Anterior cingulate cortex (tissue), 58 donors: ENCODE results near the gene ZBTB40.
A peak's percentile ranks its signal among the peaks of the same experiment; 100 is the strongest.

Source experiments
- DNase-seq, 58 donors: peaks; one replicate each; lab custom pipeline; 2025; lab: John Stamatoyannopoulos, UW

Gene ZBTB40

DNA sequence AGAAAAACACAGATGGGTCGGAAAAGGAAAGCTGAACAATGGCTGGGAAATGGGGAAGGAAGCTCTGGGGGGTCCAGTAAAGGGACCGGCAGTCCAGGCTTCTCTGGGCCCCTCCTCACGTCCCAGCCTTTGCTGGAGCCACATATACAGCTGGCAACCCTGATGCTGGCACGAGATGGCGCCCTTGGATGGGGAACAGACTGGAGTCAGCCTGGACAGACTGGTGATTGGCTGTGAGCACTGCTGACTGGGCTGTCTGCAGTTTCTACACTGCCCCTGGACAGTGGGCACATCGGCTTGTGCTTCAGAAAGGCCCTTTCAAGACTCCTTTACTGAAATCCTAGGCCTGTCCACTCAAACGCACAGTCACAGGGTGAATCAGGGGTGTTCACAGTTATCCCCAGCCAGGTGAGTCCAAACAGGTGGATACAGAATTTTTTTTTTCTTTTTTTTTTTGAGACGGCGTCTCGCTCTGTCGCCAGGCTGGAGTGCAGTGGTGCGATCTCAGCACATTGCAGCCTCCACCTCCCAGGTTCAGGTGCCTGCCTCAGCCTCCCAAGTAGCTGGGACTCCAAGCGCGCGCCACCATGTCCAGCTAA lies 31.1 kb upstream of the ZBTB40 start:
- DNase-seq = peak in 57 of 58 donors; percentile 13 to 91 (median 67)

- DNase-seq = no peak
Observed at GRCh38 chr1:22426781-22427180, 24.9 kb upstream of the ZBTB40 start.

- DNase-seq = peak in 1 of 58 donors; percentile 6
Observed at GRCh38 chr1:22428672-22429071, 23.0 kb upstream of the ZBTB40 start.

- DNase-seq = no peak
Observed at GRCh38 chr1:22431965-22432364, 19.7 kb upstream of the ZBTB40 start.

DNA sequence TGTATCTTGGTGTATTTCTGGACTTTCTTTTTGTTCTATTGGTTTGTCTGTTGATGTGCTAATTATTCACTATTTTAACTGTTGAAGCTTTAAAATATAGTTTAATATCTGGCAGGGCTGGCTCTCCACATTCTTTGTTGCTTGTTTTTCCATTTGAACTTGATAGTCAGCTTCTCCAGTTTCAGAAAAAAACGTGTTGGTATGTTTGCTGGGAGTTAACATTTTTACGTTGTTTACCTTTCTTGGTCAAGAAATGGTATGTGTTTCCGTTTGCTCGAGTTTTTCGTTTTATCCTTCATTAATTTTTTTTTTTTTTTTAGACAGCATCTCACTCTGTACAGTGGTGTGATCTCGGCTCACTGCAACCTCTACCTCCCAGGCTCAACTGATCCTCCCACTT lies 16.9 kb upstream of the ZBTB40 start:
- DNase-seq = no peak

DNA sequence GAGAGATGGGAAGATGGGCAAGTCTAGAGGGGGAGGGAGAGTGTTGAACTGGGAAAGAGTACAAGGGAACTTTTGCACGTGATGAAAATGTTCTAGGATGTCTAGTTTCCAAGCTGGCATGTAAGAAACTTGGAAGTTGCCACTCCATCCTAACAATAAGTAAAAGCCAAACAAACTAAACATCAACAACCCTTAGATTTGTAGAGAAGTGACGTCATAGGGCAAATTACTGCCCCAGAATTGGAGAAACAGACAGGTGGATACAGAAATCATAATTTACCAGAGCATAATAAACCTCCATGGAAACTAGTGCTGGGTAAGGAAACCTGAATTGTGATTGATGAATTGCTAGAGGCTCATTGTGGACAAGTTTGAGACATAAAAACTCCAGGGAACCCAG lies 14.7 kb upstream of the ZBTB40 start:
- DNase-seq = no peak

GRCh38 chr1:22437573-22437972 lies 14.1 kb upstream of the ZBTB40 start:
- no peak for DNase-seq

DNA sequence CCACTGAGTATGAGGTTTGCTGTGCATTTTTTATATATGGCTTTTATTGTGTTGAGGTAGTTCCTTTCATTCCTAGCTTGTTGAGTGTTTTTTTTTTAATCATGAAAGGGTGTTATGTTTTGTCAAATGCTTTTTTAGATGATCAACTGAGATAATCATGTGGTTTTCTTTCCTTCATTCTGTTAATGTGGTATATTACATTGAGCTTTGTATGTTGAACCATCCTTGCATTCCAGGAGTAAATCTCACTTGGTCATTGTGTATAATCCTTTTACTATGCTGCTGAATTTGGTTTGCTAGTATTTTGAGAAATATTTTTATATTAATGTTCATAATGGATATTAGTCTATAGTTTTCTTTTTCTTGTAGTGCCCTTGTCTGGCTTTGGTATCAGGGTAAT lies 11.1 kb upstream of the ZBTB40 start:
- no peak for DNase-seq

DNA sequence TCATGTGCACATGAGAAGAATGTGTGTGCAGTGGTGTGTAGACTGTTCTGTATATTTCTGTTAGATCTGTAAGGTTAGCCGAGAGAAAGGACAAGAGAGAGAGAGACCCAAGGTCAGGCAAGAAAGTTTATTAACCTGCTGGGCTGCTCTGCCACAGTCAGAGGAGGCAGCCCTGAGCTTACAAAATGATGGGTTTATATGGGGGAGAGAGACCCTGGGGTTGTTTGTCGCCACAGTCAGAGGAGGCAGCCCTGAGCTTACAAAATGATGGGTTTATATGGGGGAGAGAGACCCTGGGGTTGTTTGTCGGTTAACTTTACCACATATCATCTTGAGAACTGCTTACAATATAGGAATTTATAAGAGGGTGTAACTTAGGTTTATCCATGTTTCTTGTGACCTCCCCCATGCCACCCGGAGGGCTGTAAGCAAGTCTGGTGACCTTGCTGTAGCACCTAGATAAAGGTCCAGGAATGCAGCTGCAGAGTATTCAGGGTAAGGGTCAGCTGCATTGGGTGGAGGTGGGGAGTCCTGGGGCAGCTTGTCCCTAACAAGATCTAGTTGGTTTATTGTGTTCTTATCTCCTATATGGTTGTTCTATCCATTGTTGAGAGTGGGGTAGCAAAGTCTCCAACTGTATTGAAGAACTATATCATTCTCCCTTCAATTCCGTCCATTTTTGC lies 9.3 kb upstream of the ZBTB40 start:
- no peak for DNase-seq

GRCh38 chr1:22443332-22443731 lies 8.3 kb upstream of the ZBTB40 start:
- no peak for DNase-seq

GRCh38 chr1:22444856-22445255 lies 6.8 kb upstream of the ZBTB40 start:
- no peak for DNase-seq

DNA sequence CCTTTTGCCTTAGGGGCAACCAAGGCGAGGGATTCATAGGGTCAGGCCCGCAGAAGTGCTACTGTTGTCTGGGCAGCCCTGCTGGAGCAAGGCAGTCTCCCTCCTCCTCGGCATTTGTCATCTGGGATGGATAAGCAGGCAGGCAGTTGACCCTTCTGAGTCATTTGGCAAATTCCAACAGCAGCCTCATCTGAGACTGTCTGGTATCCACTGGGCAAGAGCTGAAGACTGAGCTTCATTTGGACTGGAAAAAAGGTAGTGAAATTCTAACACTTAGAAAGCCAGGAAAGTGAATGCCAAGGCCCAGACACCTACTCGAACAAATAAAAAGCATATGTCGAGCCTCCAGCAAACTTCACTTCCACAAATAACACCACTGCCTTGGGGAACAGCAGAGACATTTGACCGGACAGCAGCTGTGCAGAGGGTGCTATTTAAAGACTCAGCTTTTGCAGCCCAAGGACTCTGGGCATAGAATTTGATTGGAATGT lies 4.0 kb upstream of the ZBTB40 start:
- DNase-seq = peak in 14 of 58 donors; percentile 8 to 72 (median 28)

- DNase-seq = no peak
Observed at GRCh38 chr1:22449636-22450035, 2.0 kb upstream of the ZBTB40 start.

DNA sequence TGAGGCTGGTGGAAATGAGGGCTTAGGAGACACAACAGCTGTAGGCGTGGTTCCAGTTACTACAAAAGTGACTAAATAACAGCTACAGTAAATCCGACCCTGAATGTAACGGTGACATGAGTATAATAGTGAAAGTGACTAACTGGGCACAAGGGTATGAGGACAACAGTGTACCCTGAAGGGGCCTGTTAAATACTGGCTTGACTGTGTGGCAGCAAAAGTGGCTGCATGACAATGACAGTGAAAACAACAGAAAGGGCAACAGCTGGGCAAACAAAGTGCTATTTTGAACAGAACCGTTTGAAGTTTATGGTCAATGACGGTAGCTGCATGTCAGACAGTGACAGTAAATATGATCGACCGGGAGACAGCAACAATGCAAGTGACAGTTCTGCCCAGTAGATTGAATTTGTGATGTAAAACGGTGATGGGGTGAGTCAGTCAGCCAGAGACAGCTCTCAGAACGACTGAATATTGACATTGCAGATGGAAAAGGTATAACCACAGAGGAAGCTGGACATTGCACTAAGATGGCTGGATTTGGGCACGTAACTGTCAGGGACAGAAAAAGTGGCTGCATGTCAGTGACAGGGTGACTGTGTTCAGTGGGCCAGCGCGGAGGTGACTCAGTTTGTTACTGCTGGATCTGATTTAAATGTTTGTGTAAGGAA lies 1.2 kb upstream of the ZBTB40 start:
- peak in 1 of 58 donors; percentile 5 for DNase-seq

GRCh38 chr1:22452481-22452957 lies 868 bp downstream of the ZBTB40 start:
- DNase-seq = peak in 26 of 58 donors; percentile 24 to 77 (median 59)

GRCh38 chr1:22453181-22453580 lies 1.5 kb downstream of the ZBTB40 start:
- DNase-seq = no peak

- DNase-seq = no peak
Observed at GRCh38 chr1:22454476-22455056, 2.9 kb downstream of the ZBTB40 start.

DNA sequence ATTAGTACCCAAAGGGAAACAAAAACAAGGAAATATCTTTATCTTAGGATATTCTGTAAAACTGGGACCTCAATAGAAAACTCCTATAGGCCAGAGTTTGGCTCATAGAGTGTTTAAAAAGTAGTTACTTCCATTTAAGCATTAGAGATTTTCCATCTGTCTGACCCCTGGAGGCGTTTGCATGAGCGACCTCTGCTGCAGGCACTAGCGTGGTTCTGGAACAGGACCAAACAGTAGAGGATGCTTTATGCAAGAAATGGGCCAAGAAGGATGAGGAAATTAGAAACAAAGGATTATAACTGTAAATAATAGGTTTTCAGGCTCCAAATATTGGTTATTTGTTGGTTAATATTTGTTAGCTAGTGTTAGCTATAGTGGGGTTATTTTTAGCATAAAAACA lies 5.7 kb downstream of the ZBTB40 start:
- no peak for DNase-seq

DNA sequence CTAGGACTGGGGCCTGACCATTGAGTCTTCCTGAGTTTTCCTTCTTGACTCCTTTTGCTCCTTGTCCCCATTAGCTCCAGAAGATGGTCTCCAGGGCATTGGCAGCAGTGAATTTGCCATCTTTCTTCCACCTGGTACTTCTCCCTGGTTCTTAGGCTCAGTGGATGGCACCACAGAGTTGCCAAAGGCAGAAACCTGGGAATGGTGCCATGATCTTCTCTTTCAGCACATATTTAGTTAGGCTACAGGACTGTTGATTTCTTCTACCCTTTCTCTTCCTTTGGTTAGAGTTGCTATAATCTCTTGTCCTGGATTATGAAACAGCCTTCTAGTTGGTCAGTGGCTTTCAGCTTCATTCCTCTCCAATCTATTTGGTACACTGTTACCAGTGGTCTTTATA lies 6.2 kb downstream of the ZBTB40 start:
- no peak for DNase-seq

DNA sequence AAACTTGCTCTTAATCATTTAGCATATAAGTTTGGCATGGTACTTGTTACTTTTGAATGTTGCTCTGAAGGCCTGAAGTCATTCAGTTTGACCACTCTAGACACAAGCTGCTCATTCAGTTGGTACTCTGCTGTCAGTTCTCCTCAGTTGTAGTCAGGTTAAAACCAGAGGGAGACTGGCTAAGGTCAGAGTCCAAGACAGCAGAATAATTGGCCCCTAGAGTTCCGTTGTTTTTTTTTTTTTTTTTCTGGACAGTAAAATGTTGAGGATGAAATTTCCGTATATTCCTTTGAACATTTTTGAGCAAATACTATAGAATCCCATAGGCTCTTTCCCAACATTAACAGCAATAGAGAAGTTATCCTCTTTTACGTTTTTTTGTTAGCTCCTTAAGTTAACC lies 9.4 kb downstream of the ZBTB40 start:
- DNase-seq = no peak
